ENCODE results near the gene PRR15. TPM values are rescaled to one million over a fixed set of nuclear protein-coding genes. Genes with fewer than 3 reads are reported as not detected.

The PRR15 gene
- total and polyA plus RNA-seq, 2 of the 4 experiments (the other 2 are of a cell fraction): not detected

GRCh38 chr7:29599026-29599425 is 35.4 kb downstream of the PRR15 start:
- TF ChIP-seq USF2 (IDR thresholded peaks at IDR 0.05; ENCODE audit: low read depth, low read length) (no peak), CHD1 (IDR thresholded peaks at IDR 0.05; ENCODE audit: low read depth, low read length) (no peak), RCOR1 (IDR thresholded peaks at IDR 0.05; ENCODE audit: insufficient replicate concordance, low read length) (no peak), MAFK (IDR thresholded peaks at IDR 0.05; ENCODE audit: low read depth, low read length) (no peak), NFE2L2 (IDR thresholded peaks at IDR 0.05; ENCODE audit: low read depth, low read length) (no peak), MXI1 (IDR thresholded peaks at IDR 0.05; ENCODE audit: borderline replicate concordance, low read depth, low read length) (no peak), BHLHE40 (IDR thresholded peaks at IDR 0.05; ENCODE audit: low read depth, low read length) (no peak), ELK1 (IDR thresholded peaks at IDR 0.05; ENCODE audit: borderline replicate concordance, low read depth, low read length) (no peak), RFX5 (IDR thresholded peaks at IDR 0.05; ENCODE audit: low read depth, low read length) (no peak), MAZ (IDR thresholded peaks at IDR 0.05; ENCODE audit: borderline replicate concordance, low read depth, low read length) (no peak), POLR2A (IDR thresholded peaks at IDR 0.05; ENCODE audit: low read depth, low read length) (no peak), SMC3 (IDR thresholded peaks at IDR 0.05; ENCODE audit: low read depth, low read length) (no peak), RAD21 (IDR thresholded peaks at IDR 0.05; ENCODE audit: low read length) (no peak), CEBPB (IDR thresholded peaks at IDR 0.05; ENCODE audit: low read depth, low read length) (no peak), FOS (IDR thresholded peaks at IDR 0.05; ENCODE audit: low read depth, low read length) (no peak)
- TF ChIP-seq, protein P1, sequence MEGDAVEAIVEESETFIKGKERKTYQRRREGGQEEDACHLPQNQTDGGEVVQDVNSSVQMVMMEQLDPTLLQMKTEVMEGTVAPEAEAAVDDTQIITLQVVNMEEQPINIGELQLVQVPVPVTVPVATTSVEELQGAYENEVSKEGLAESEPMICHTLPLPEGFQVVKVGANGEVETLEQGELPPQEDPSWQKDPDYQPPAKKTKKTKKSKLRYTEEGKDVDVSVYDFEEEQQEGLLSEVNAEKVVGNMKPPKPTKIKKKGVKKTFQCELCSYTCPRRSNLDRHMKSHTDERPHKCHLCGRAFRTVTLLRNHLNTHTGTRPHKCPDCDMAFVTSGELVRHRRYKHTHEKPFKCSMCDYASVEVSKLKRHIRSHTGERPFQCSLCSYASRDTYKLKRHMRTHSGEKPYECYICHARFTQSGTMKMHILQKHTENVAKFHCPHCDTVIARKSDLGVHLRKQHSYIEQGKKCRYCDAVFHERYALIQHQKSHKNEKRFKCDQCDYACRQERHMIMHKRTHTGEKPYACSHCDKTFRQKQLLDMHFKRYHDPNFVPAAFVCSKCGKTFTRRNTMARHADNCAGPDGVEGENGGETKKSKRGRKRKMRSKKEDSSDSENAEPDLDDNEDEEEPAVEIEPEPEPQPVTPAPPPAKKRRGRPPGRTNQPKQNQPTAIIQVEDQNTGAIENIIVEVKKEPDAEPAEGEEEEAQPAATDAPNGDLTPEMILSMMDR (conservative IDR thresholded peaks at IDR 0.05; ENCODE audit: low read depth, low read length): no peak
- H3K4me1 ChIP-seq (ENCODE audit: control insufficient read depth, insufficient read depth, low read length): no peaks in the 10 kb centered on the region
- no peaks in the 10 kb centered on the region for H3K9me1 ChIP-seq (ENCODE audit: insufficient read depth, low read length)
- no peaks in the 10 kb centered on the region for H4K20me1 ChIP-seq (ENCODE audit: insufficient read depth, low read length)
- H3K14ac ChIP-seq (replicated peaks; ENCODE audit: low read depth, low read length): no peak overlapping the region
- H2AFZ ChIP-seq (replicated peaks; ENCODE audit: low read length, poor library complexity): no peak overlapping the region
- no peak for ATAC-seq (ENCODE audit: low read depth)
- no peak overlapping the region for H3K27ac ChIP-seq (ENCODE audit: insufficient read depth, low read length)
- no peaks in the 10 kb centered on the region for H3K9me3 ChIP-seq (ENCODE audit: control insufficient read depth, insufficient read depth, low read length)
- H4K8ac ChIP-seq (ENCODE audit: low read depth in 2 of 2, low read length in 2 of 2): no peak overlapping the region
- H3K4me2 ChIP-seq (ENCODE audit: low read depth, low read length): no peak overlapping the region
- in situ Hi-C loops (cut with MboI; ENCODE audit: low sequenced_read_pairs): no loop called here
- H3K36me3 ChIP-seq (ENCODE audit: control insufficient read depth, insufficient read depth, low read length): no peaks in the 10 kb centered on the region
- H2AK5ac ChIP-seq (ENCODE audit: low read depth, low read length): no peak overlapping the region
- H3K9ac ChIP-seq (ENCODE audit: low read depth, low read length): no peak overlapping the region
- no peak overlapping the region for H3K4ac ChIP-seq (ENCODE audit: low read depth, low read length)
- ChIA-PET POLR2A (ENCODE audit: unreplicated experiment) (no interaction called here), CTCF (no interaction called here)
- no peak overlapping the region for H3K4me3 ChIP-seq (ENCODE audit: insufficient read depth, low read depth, low read length)
- BruUV-seq (replicated peaks): no TSS peak
- H4K91ac ChIP-seq (ENCODE audit: insufficient read depth, low read depth, low read length): no peak overlapping the region
- no peak overlapping the region for H4K5ac ChIP-seq (ENCODE audit: low read depth, low read length)
- no CpG with 5 or more reads among the region's 2 CpGs for WGBS, 2 experiments (ENCODE audit: extremely low coverage in 2 of 2, insufficient read length in 1 of 2)
- H3K18ac ChIP-seq (ENCODE audit: low read depth, low read length): no peak overlapping the region
- dilution Hi-C loops (cut with HindIII; ENCODE audit: low sequenced_read_pairs, unreplicated experiment): no loop called here
- H2AK9ac ChIP-seq (replicated peaks; ENCODE audit: low read depth, low read length, poor library complexity): no peak overlapping the region
- H3K56ac ChIP-seq (ENCODE audit: extremely low read depth, insufficient read depth, low read length): no peak overlapping the region
- H2BK20ac ChIP-seq (ENCODE audit: low read depth, low read length): no peak overlapping the region
- H2BK15ac ChIP-seq (ENCODE audit: low read depth, low read length): no peak overlapping the region
- no peaks in the 10 kb centered on the region for H3K27me3 ChIP-seq (ENCODE audit: control insufficient read depth, insufficient read depth, low read length)
- intact Hi-C loops (cut with micrococcal nuclease): no loop called here
- DNase-seq: no peak
- H3K23ac ChIP-seq (ENCODE audit: low read depth, low read length): no peak overlapping the region
- H3K79me1 ChIP-seq (ENCODE audit: low read depth in 1 of 2, low read length in 2 of 2): no peaks in the 10 kb centered on the region
- H2BK5ac ChIP-seq (ENCODE audit: low read depth, low read length, poor library complexity, severe bottlenecking): no peak overlapping the region
- H2BK120ac ChIP-seq (ENCODE audit: low read depth, low read length): no peak overlapping the region
